Fibroblast of skin of back (primary cell): ENCODE data around the gene LPIN3.

Experiments used
- DNase-seq: peaks from one replicate; pipeline ENCODE4 v3.0.0-alpha.2; 2013

The LPIN3 gene

GRCh38 chr20:41320441-41320840 is 20.2 kb upstream of the LPIN3 start:
- no peak for DNase-seq

- no peak for DNase-seq
These were observed 19.6 kb upstream of the LPIN3 start for GRCh38 chr20:41320976-41321375.

GRCh38 chr20:41327178-41327577 is 13.4 kb upstream of the LPIN3 start:
- DNase-seq = no peak

- DNase-seq = peak; percentile 100
These were observed 10.9 kb upstream of the LPIN3 start for GRCh38 chr20:41329435-41330342.

GRCh38 chr20:41330343-41330720 is 10.3 kb upstream of the LPIN3 start:
- DNase-seq = peak; percentile 80

- no peak for DNase-seq
These were observed 9.7 kb upstream of the LPIN3 start for GRCh38 chr20:41330941-41331340.

- DNase-seq = no peak
These were observed 8.9 kb upstream of the LPIN3 start for GRCh38 chr20:41331731-41332130.

- no peak for DNase-seq
These were observed 6.6 kb upstream of the LPIN3 start for GRCh38 chr20:41334036-41334435.

GRCh38 chr20:41334443-41335421 is 5.9 kb upstream of the LPIN3 start:
- DNase-seq = no peak

GRCh38 chr20:41335591-41335990 is 5.0 kb upstream of the LPIN3 start:
- DNase-seq = no peak

GRCh38 chr20:41336711-41337492 is 3.7 kb upstream of the LPIN3 start:
- DNase-seq = no peak

GRCh38 chr20:41339957-41340326 is 679 bp upstream of the LPIN3 start:
- peak; percentile 56 for DNase-seq

GRCh38 chr20:41342474-41343464 is 2.1 kb downstream of the LPIN3 start:
- DNase-seq = no peak

- DNase-seq = no peak
These were observed 3.9 kb downstream of the LPIN3 start for GRCh38 chr20:41344477-41344876.

GRCh38 chr20:41344938-41345728 is 4.5 kb downstream of the LPIN3 start:
- no peak for DNase-seq

GRCh38 chr20:41345729-41346067 is 5.1 kb downstream of the LPIN3 start:
- no peak for DNase-seq

- DNase-seq = no peak
These were observed 7.2 kb downstream of the LPIN3 start for GRCh38 chr20:41347523-41348429.

- no peak for DNase-seq
These were observed 8.0 kb downstream of the LPIN3 start for GRCh38 chr20:41348430-41349172.

GRCh38 chr20:41349266-41349665 is 8.6 kb downstream of the LPIN3 start:
- DNase-seq = no peak
